ENCODE measurements around the gene MRC1.

- TF ChIP-seq CTCF (IDR thresholded peaks at IDR 0.05) (no peak), POLR2A (IDR thresholded peaks at IDR 0.05) (no peak)
These were observed at the start of gene MRC1 for GRCh38 chr10:17808971-17809841.
